Measurements from ENCODE around the gene LRRC56. TPM values are rescaled to one million over a fixed set of nuclear protein-coding genes. Genes with fewer than 3 reads are reported as not detected.
A peak's percentile ranks its signal among the peaks of the same experiment; 100 is the strongest.

Gene LRRC56
- total and polyA plus RNA-seq, 9 of the 15 experiments (the other 6 are each of a cell fraction or from before 2014, with no cell fraction given) = 0.03 to 4.5 (median 1.0) TPM; not detected in 1

DNA sequence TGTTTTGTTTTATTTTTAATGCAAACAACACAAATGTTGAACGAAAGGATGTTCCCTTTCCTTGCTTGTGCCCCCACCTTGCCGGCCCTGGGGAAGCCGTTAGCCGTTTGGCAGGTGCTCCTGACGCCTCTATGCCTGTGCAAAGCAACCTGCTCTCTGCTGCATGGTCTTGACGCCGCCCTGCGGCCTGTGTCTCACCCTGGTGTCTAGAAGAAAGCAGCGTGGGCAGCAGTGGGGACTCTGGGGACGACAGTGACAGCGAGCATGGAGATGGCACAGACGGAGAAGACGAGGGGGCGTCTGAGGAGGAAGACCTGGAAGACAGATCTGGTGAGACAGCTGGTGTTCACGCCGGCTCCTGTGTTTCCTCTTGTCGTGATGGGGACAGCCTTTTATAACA, 44.4 kb downstream of the LRRC56 start:
- 96% methylated on average over 17 of the region's 17 CpGs for WGBS (ENCODE audit: insufficient coverage, low coverage, missing lambda C conversion rate)
- no TSS peak for BruUV-seq (replicated peaks)
- no peak for FAIRE-seq
- no peak for ATAC-seq
- in situ Hi-C loops (cut with MboI) (no loop called here), intact Hi-C loops (cut with micrococcal nuclease) (no loop called here)
- Histone ChIP-seq H3K4me3 (no peak overlapping the region), H2AFZ (ENCODE audit: low read depth, low read length) (no peak overlapping the region), H3K27ac (ENCODE audit: extremely low read depth, low read depth, low read length) (no peak overlapping the region), H3K4me2 (ENCODE audit: insufficient read depth, low read length) (no peak overlapping the region), H3K9ac (ENCODE audit: insufficient read depth in 1 of 2, low read depth in 2 of 2, low read length in 2 of 2) (no peak overlapping the region), H3K27me3 (ENCODE audit: control insufficient read depth in 2 of 2, insufficient read depth in 2 of 2, low read length in 2 of 2) (no peaks in the 10 kb centered on the region), H3K4me1 (replicated peaks in 1 of 2; ENCODE audit: control insufficient read depth in 2 of 2, insufficient read depth in 2 of 2, low read length in 2 of 2) (peaks cover 32 to 52% of the 10 kb centered on the region in 2 experiments), H3K9me1 (ENCODE audit: control insufficient read depth, insufficient read depth, low read length) (peaks cover 20% of the 10 kb centered on the region), H3K36me3 (ENCODE audit: control insufficient read depth, insufficient read depth, low read length) (peaks cover 80% of the 10 kb centered on the region; the same call in 2 of the 3 replicates), H3K9me3 (replicated peaks; ENCODE audit: control insufficient read depth, insufficient read depth, low read depth, low read length) (no peaks in the 10 kb centered on the region), H3K79me2 (ENCODE audit: control insufficient read depth, insufficient read depth, low read length) (peaks cover 78% of the 10 kb centered on the region), H4K20me1 (replicated peaks; ENCODE audit: control insufficient read depth, insufficient read depth, low read length) (peaks cover 48% of the 10 kb centered on the region)
- ChIA-PET POLR2A (interaction anchor here (1.0 kb wide), 1 partner anchor 27 kb away, joined by 3 read pairs; no protein-coding TSS in a partner anchor), CTCF (ENCODE audit: low intra/inter-chr PET ratio) (no interaction called here)
- TF ChIP-seq RBFOX2 (IDR thresholded peaks at IDR 0.05; ENCODE audit: low read depth, low read length) = peak; percentile 8
- TF ChIP-seq CAMTA2 (CRISPR knock-in tag; conservative IDR thresholded peaks at IDR 0.05) = no peak
- TF ChIP-seq POLR2H (tag; IDR thresholded peaks at IDR 0.05; ENCODE audit: low read depth) = no peak
- TF ChIP-seq, protein P1, sequence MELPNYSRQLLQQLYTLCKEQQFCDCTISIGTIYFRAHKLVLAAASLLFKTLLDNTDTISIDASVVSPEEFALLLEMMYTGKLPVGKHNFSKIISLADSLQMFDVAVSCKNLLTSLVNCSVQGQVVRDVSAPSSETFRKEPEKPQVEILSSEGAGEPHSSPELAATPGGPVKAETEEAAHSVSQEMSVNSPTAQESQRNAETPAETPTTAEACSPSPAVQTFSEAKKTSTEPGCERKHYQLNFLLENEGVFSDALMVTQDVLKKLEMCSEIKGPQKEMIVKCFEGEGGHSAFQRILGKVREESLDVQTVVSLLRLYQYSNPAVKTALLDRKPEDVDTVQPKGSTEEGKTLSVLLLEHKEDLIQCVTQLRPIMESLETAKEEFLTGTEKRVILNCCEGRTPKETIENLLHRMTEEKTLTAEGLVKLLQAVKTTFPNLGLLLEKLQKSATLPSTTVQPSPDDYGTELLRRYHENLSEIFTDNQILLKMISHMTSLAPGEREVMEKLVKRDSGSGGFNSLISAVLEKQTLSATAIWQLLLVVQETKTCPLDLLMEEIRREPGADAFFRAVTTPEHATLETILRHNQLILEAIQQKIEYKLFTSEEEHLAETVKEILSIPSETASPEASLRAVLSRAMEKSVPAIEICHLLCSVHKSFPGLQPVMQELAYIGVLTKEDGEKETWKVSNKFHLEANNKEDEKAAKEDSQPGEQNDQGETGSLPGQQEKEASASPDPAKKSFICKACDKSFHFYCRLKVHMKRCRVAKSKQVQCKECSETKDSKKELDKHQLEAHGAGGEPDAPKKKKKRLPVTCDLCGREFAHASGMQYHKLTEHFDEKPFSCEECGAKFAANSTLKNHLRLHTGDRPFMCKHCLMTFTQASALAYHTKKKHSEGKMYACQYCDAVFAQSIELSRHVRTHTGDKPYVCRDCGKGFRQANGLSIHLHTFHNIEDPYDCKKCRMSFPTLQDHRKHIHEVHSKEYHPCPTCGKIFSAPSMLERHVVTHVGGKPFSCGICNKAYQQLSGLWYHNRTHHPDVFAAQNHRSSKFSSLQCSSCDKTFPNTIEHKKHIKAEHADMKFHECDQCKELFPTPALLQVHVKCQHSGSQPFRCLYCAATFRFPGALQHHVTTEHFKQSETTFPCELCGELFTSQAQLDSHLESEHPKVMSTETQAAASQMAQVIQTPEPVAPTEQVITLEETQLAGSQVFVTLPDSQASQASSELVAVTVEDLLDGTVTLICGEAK (IDR thresholded peaks at IDR 0.05) = no peak
- TF ChIP-seq, protein P1 (CRISPR knock-in tag; IDR thresholded peaks at IDR 0.05) = no peak
- TF ChIP-seq, protein P2, sequence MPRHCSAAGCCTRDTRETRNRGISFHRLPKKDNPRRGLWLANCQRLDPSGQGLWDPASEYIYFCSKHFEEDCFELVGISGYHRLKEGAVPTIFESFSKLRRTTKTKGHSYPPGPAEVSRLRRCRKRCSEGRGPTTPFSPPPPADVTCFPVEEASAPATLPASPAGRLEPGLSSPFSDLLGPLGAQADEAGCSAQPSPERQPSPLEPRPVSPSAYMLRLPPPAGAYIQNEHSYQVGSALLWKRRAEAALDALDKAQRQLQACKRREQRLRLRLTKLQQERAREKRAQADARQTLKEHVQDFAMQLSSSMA (CRISPR knock-in tag; IDR thresholded peaks at IDR 0.05) = no peak
- peak in 1 of 4 experiments; percentile 6 for DNase-seq (ENCODE audit: extremely low read depth in 1 of 4, low spot score in 3 of 4)
